ENCODE results near the gene CHTOP.

- TF ChIP-seq, protein P1, sequence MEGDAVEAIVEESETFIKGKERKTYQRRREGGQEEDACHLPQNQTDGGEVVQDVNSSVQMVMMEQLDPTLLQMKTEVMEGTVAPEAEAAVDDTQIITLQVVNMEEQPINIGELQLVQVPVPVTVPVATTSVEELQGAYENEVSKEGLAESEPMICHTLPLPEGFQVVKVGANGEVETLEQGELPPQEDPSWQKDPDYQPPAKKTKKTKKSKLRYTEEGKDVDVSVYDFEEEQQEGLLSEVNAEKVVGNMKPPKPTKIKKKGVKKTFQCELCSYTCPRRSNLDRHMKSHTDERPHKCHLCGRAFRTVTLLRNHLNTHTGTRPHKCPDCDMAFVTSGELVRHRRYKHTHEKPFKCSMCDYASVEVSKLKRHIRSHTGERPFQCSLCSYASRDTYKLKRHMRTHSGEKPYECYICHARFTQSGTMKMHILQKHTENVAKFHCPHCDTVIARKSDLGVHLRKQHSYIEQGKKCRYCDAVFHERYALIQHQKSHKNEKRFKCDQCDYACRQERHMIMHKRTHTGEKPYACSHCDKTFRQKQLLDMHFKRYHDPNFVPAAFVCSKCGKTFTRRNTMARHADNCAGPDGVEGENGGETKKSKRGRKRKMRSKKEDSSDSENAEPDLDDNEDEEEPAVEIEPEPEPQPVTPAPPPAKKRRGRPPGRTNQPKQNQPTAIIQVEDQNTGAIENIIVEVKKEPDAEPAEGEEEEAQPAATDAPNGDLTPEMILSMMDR (IDR thresholded peaks at IDR 0.05): no peak
- TF ChIP-seq POLR2A (IDR thresholded peaks at IDR 0.05): no peak
Observed at GRCh38 chr1:153659175-153659534, 25.3 kb downstream of the CHTOP start.

Data from right lobe of liver (tissue), 4 donors.